Duodenal mucosa (tissue), 2 donors: Measurements from ENCODE around the gene SUN2.

Experiments
- H3K27ac ChIP-seq: one replicate; pipeline ENCODE4 v1.7.0; 2013; ENCODE audit warnings: low read depth, low read length
- H3K27me3 ChIP-seq, 2 donors: one replicate each; pipeline ENCODE4 v1.7.0; 2013; ENCODE audit warnings: low read length in 2 of 2, control low read depth in 1 of 2; ENCODE audit not compliant: insufficient read depth in 2 of 2, control insufficient read depth in 1 of 2
- H3K36me3 ChIP-seq, 2 donors: one replicate each; pipeline ENCODE4 v1.7.0; 2013; ENCODE audit warnings: low read length in 2 of 2, control low read depth in 1 of 2; ENCODE audit not compliant: insufficient read depth in 2 of 2, control insufficient read depth in 1 of 2
- H3K4me1 ChIP-seq, 2 donors: one replicate each; pipeline ENCODE4 v1.7.0; 2013; ENCODE audit warnings: low read length in 2 of 2, control low read depth in 1 of 2; ENCODE audit not compliant: insufficient read depth in 2 of 2, control insufficient read depth in 1 of 2
- H3K4me3 ChIP-seq, 2 donors: one replicate each; pipeline ENCODE4 v1.7.0; 2013; ENCODE audit warnings: low read length in 2 of 2, low read depth in 1 of 2
- H3K9ac ChIP-seq, 2 donors: one replicate each; pipeline ENCODE4 v1.7.0; 2013; ENCODE audit warnings: low read length in 2 of 2, low read depth in 1 of 2
- H3K9me3 ChIP-seq, 2 donors: one replicate each; pipeline ENCODE4 v1.7.0; 2013; ENCODE audit warnings: low read length in 2 of 2, control low read depth in 1 of 2; ENCODE audit not compliant: control insufficient read depth in 1 of 2

Gene SUN2

DNA sequence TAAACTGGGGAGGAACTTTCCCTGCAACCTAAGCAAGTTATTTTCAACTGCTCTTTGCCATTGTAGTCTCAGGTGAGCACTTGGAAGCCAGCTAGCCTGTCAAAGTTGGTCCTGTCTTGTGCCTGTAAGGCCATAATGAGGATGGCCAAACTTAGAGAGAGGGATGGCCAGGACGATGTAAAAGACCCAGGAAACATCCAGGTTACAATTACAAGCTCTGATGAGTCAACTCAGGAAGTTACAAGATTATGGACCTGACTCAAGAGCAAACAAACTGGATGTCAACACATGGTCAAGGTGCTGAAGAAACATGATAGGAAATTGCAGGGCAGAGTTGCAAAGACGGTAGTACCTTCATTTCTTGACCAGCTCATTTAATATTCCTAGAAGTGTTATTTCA is 48.5 kb downstream of the SUN2 start:
- H3K9ac ChIP-seq, result peak overlapping the region; percentile 78 to 99
- H3K4me1 ChIP-seq, result peaks cover 35 to 37% of the 10 kb centered on the region in 2 donors
- H3K9me3 ChIP-seq, result no peaks in the 10 kb centered on the region
- peaks cover 0 to 15% of the 10 kb centered on the region in 2 donors for H3K36me3 ChIP-seq
- peak overlapping the region; percentile 95 for H3K27ac ChIP-seq
- peak overlapping the region; percentile 89 to 90 for H3K4me3 ChIP-seq
- no peaks in the 10 kb centered on the region for H3K27me3 ChIP-seq

DNA sequence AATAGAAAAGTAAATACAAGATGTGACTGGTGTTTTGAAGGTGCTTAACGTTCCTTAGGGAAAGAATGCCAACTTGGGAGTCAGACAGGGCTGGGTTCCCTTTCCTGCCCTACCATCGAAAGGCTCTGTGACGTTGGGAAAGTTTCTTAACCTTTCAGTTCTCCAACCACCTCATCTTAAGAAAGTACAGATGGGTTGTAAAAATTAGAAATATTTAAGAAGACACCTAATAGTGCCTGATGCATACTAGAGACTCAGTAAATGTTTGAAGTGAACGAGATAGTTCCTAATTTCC is 49.0 kb downstream of the SUN2 start:
- no peaks in the 10 kb centered on the region for H3K27me3 ChIP-seq
- H3K9ac ChIP-seq, result peak overlapping the region; percentile 78 to 99
- H3K9me3 ChIP-seq, result no peaks in the 10 kb centered on the region
- peak overlapping the region; percentile 95 for H3K27ac ChIP-seq
- peaks cover 35 to 37% of the 10 kb centered on the region in 2 donors for H3K4me1 ChIP-seq
- H3K36me3 ChIP-seq, result peaks cover 0 to 15% of the 10 kb centered on the region in 2 donors
- peak overlapping the region; percentile 89 to 90 for H3K4me3 ChIP-seq

DNA sequence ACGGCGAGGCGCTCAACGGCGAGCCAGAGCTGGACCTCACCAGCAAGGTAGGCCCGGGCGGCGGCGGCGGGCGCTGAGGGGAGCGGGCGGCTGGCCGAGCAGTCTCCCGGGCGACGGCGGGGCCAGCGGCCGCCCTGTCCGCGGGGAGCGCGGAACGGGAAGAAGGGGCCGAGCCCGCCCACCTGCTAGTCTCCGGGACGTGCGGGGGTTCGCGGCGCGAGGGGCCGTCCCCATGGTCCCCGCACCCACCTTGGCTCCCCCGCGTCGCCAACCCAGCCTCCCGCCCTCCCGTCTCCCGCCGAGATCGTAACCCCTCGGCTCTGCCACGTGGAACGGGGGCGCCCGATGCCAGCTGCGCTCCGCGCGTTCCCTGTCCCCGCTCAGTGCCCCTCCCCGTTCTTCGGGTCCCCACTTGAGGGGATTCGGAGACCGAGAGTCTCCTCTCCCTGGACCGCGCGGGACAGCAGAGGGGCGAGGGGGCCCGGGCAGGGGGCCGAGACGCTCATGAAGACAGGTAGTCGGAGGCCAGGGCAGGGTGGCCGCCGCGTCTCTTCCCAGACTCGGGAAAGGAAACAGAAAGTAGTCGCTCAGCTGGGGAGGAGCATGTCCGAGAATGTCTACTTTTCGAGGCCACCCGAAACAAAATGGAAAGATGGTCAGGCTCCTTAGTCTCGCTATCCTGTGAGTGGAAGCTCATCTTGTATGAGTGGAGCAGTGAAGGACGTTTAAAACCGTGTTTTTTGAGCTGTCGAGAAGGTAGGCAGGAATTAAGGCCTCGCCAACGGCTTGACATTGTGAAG is 49.5 kb downstream of the SUN2 start:
- Histone ChIP-seq H3K9ac (peak overlapping the region; percentile 78 to 99), H3K4me3 (peak overlapping the region; percentile 89 to 90), H3K4me1 (peaks cover 39 to 41% of the 10 kb centered on the region in 2 donors), H3K36me3 (peaks cover 0 to 15% of the 10 kb centered on the region in 2 donors), H3K27ac (peak overlapping the region; percentile 95), H3K27me3 (no peaks in the 10 kb centered on the region), H3K9me3 (no peaks in the 10 kb centered on the region)

DNA sequence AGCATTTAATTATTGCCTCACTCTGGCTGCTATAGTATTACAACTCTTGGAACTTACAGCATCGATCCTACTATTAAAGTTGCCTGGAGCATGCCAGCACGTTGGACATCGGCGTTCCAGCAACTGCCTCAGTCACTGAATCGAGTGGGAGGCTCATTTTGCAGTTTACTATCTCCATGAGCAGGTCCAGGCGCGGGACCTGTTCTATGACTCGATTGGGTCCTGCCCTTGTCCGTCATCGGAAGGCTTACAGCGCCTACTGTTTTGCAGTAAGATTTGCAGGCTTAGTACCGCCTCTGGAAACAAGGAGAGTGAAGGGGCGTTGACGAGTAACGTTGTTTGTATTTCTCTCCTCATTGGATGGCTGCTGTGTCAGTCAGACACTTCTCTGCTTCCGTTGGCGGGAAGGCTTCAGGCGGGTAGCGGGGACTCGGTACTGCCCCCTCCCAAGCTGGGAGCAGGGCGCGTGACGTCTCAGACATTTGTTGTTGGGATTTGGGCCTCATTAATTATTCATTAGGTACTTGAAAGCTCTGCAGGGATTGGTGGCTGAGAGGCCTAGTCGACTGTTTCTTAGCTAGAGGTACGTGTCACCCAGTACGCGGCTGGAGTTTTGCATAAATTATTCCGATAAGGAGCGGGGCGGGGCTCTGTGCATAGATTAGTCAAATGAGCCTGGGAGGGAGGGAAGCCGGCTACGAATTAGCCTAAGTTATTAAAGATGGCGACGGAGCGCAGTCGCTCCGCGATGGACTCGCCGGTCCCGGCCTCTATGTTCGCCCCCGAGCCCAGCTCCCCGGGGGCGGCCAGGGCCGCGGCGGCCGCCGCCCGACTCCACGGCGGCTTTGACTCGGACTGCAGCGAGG is 50.3 kb downstream of the SUN2 start, which contains the start of gene GTPBP1:
Gene GTPBP1 (plus strand): TSS at position 710 of the 866 bp plus-strand sequence. CDS start 12 bp downstream, at position 722.
- Histone ChIP-seq H3K4me1 (peaks cover 39 to 42% of the 10 kb centered on the region in 2 donors), H3K9ac (peak within 1 kb of the TSS; percentile 78 to 99), H3K27ac (peak within 1 kb of the TSS; percentile 95), H3K36me3 (peaks cover 0 to 11% of the 10 kb centered on the region in 2 donors), H3K27me3 (no peaks in the 10 kb centered on the region), H3K4me3 (peak within 1 kb of the TSS; percentile 89 to 90), H3K9me3 (no peaks in the 10 kb centered on the region)

DNA sequence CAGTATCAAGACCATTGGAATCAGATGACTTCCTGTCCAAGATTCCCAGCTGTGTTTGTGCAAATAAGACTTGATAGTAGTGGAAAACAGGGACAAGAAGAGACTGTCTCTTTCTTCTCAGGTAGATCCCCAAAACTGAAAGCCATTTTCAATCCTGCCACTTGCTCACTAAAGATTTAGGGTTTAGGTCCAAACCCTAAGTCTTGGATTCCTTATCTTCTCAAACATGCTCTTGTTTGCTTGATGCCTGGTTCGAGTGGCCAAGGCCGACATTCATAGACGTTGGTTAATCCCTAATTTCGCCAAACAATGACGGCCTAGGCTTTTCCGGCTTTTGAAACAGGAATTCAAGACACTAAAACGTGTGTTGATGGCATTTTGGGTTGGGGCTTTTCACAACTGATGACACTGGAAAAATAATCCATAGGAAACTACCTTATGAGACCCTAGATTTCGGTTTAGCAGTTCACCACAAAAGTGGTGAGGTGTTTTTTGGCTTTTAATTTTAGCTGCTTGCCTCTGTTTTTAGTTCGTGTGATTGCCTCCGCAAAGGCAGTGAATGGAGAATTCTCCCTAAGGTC is 51.1 kb downstream of the SUN2 start:
- Histone ChIP-seq H3K27me3 (no peaks in the 10 kb centered on the region), H3K27ac (peak overlapping the region; percentile 83), H3K4me1 (peaks cover 36 to 43% of the 10 kb centered on the region in 2 donors), H3K9me3 (no peaks in the 10 kb centered on the region), H3K4me3 (peak overlapping the region; percentile 48 to 57), H3K9ac (peak overlapping the region; percentile 12 to 71), H3K36me3 (peaks cover 0 to 6% of the 10 kb centered on the region in 2 donors)

DNA sequence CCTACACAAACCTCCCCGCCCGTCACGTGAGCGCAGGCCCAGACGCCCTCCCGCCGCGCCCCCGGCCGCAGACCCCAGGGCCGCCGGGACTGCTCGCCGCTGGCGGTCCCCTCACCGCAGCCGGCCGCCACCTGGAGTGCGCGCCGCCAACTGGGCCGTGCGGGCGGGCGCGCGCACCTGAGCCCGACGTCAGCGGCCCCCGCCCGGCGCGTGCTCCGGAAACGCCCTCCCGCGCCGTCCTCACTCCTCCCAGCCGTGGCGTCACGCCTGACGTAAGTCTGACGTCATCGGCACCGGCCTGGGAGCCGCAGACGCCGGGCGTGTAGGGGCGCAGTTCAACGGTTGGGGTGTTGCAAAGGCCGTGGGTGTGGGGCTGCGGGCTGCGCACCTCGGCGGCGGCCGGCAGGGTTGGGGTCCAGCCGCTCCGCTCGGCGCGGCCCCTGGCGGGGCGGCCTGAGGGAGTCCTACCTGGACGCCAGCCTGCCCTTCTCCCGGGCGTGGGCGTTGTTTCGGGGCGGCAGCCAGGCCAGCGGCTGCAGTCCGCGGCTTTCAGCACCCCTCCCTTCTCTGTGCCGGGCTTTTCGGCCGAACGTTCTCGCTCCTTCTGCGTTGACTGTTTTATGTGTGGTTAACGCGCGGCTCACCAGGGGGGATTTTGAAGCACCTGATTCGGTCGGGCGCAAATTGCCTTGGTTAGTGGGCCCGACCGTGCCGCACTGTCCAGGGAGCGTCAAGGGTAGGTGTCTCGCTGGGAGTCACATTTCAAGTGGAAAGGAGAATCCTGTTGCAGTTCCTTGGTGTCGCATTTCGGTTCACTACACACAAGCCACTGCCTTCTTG is 54.8 kb downstream of the SUN2 start, which contains the start of gene JOSD1:
Gene JOSD1 (minus strand): TSS at position 155 of the 840 bp plus-strand sequence. CDS start 956 bp downstream, outside the sequence.
- Histone ChIP-seq H3K36me3 (no peaks in the 10 kb centered on the region), H3K27me3 (no peaks in the 10 kb centered on the region), H3K9ac (peak within 1 kb of the TSS; percentile 97 to 98), H3K4me1 (peaks cover 49 to 50% of the 10 kb centered on the region in 2 donors), H3K4me3 (peak within 1 kb of the TSS; percentile 72 to 75), H3K27ac (peak within 1 kb of the TSS; percentile 97), H3K9me3 (no peaks in the 10 kb centered on the region)

DNA sequence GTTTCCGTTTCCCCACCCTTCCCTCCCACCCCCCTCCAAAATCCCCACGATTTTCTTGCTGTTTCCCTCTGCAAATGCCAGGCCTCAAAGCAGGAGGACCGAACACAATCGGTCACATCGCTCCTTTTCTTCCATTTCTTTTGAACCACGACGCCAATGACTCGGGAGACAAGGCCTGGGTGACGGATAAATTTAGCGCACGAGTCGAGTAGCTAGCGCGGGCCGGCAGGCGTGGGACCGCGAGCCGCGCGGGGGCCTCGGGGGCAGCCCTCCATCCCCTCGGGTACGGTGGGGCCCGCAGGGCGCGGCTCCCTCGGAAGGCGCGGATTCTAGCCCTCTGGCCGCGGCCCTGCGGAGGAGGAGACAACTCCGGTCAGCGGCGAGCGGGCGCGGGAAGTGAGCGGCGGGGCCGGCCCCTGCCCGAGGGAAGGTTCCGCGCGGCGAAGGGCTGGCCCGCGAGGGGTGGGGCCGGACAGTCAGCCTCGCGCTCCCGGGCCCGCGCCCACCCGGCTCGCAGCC is 55.5 kb downstream of the SUN2 start:
- H3K27ac ChIP-seq, result peak overlapping the region; percentile 97
- H3K27me3 ChIP-seq, result no peaks in the 10 kb centered on the region
- peak overlapping the region; percentile 65 to 75 for H3K4me3 ChIP-seq
- no peaks in the 10 kb centered on the region for H3K9me3 ChIP-seq
- peak overlapping the region; percentile 88 to 98 for H3K9ac ChIP-seq
- H3K4me1 ChIP-seq, result peaks cover 50 to 52% of the 10 kb centered on the region in 2 donors
- no peaks in the 10 kb centered on the region for H3K36me3 ChIP-seq

DNA sequence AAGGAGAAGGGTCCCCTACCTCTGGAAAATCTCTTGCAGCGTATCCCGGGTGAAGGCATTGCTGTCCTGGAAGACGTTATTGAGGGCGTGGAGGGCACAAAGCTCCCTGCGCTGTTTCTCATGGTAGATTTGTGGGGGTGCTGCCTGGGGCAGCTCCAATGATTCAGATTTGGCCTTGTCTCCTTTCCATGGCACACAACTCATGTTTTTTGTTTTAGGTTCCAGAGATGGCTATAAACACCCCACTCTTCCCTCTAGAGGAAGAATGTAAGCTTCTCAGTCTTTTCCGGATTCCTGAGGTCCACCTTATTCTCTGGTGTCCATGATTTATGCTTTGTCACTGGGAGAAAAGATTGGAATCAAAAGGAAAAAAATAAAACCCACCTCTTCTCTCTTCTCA is 56.0 kb downstream of the SUN2 start:
- Histone ChIP-seq H3K4me1 (peaks cover 48 to 49% of the 10 kb centered on the region in 2 donors), H3K27me3 (no peaks in the 10 kb centered on the region), H3K4me3 (peak overlapping the region; percentile 65 to 75), H3K9me3 (no peaks in the 10 kb centered on the region), H3K9ac (peak overlapping the region; percentile 88 to 98), H3K36me3 (no peaks in the 10 kb centered on the region), H3K27ac (peak overlapping the region; percentile 97)

DNA sequence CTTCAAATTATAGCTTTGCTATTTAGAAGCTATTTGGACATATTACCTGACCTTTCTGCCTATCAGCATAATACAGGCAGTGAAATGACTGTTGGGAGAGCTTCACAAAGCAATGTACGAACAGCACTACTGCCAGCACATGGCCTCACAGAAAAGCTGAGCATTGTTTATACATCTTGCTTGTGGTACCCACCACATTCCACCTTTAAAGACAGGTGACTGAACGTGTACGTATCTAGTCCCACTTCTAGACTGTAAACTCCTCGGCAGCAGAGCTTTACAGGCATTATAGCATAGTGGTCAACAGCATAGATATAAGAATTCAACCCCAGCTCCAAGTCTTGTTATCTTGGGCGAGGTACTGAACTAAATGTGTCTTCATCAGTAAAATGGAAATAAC is 56.7 kb downstream of the SUN2 start:
- Histone ChIP-seq H3K4me1 (peaks cover 43 to 50% of the 10 kb centered on the region in 2 donors), H3K9ac (peak overlapping the region; percentile 88 to 98), H3K27ac (peak overlapping the region; percentile 97)

More for the DNA sequence above, 56.7 kb downstream of the SUN2 start:
- Histone ChIP-seq H3K9me3 (no peaks in the 10 kb centered on the region), H3K36me3 (no peaks in the 10 kb centered on the region), H3K27me3 (no peaks in the 10 kb centered on the region), H3K4me3 (peak overlapping the region; percentile 65 to 75)
